Activated T-cell treated with anti-CD3 and anti-CD28 coated beads, Interleukin-2, amount 50 U/mL, for 1 hour (primary cell): ENCODE data around the gene SPDEF.

Source experiments
- DNase-seq: peaks from one replicate; pipeline ENCODE4 v3.0.0-alpha.2; 2020

The SPDEF gene

GRCh38 chr6:34583461-34583860, 27.3 kb upstream of the SPDEF start:
- DNase-seq = no peak

GRCh38 chr6:34581561-34581920, 25.4 kb upstream of the SPDEF start:
- no peak for DNase-seq

- no peak for DNase-seq
Measured at GRCh38 chr6:34580707-34581560, 24.8 kb upstream of the SPDEF start.

GRCh38 chr6:34578445-34579262, 22.5 kb upstream of the SPDEF start:
- DNase-seq = no peak

- DNase-seq = no peak
Measured at GRCh38 chr6:34576286-34576955, 20.3 kb upstream of the SPDEF start.

GRCh38 chr6:34575326-34575725, 19.2 kb upstream of the SPDEF start:
- no peak for DNase-seq

- DNase-seq = no peak
Measured at GRCh38 chr6:34574647-34575293, 18.6 kb upstream of the SPDEF start.

- no peak for DNase-seq
Measured at GRCh38 chr6:34573567-34574183, 17.5 kb upstream of the SPDEF start.

GRCh38 chr6:34572585-34572984, 16.5 kb upstream of the SPDEF start:
- no peak for DNase-seq

- DNase-seq = no peak
Measured at GRCh38 chr6:34572021-34572420, 15.9 kb upstream of the SPDEF start.

- no peak for DNase-seq
Measured at GRCh38 chr6:34571388-34571787, 15.3 kb upstream of the SPDEF start.

- no peak for DNase-seq
Measured at GRCh38 chr6:34570066-34570833, 14.1 kb upstream of the SPDEF start.

GRCh38 chr6:34569361-34569973, 13.3 kb upstream of the SPDEF start:
- no peak for DNase-seq

GRCh38 chr6:34568341-34569201, 12.4 kb upstream of the SPDEF start:
- no peak for DNase-seq

GRCh38 chr6:34566830-34567546, 10.9 kb upstream of the SPDEF start:
- no peak for DNase-seq

GRCh38 chr6:34565722-34566137, 9.6 kb upstream of the SPDEF start:
- DNase-seq = no peak

GRCh38 chr6:34564181-34564580, 8.1 kb upstream of the SPDEF start:
- DNase-seq = no peak

GRCh38 chr6:34563513-34563870, 7.4 kb upstream of the SPDEF start:
- DNase-seq = no peak

GRCh38 chr6:34562861-34563512, 6.9 kb upstream of the SPDEF start:
- no peak for DNase-seq
